NCI-H2081 (cell line): ENCODE results near the gene UGT1A5.

Experiments
- DNase-seq, 2 experiments: peaks; one replicate each; lab custom pipeline; 2025; lab: John Stamatoyannopoulos, UW

The UGT1A5 gene

GRCh38 chr2:233807966-233808935, 95.5 kb downstream of the UGT1A5 start:
- no peak for DNase-seq

GRCh38 chr2:233810385-233810784, 97.7 kb downstream of the UGT1A5 start:
- no peak for DNase-seq

GRCh38 chr2:233811087-233811486, 98.4 kb downstream of the UGT1A5 start:
- DNase-seq: no peak

- DNase-seq: no peak
Observed at GRCh38 chr2:233811732-233812131, 99.0 kb downstream of the UGT1A5 start.

DNA sequence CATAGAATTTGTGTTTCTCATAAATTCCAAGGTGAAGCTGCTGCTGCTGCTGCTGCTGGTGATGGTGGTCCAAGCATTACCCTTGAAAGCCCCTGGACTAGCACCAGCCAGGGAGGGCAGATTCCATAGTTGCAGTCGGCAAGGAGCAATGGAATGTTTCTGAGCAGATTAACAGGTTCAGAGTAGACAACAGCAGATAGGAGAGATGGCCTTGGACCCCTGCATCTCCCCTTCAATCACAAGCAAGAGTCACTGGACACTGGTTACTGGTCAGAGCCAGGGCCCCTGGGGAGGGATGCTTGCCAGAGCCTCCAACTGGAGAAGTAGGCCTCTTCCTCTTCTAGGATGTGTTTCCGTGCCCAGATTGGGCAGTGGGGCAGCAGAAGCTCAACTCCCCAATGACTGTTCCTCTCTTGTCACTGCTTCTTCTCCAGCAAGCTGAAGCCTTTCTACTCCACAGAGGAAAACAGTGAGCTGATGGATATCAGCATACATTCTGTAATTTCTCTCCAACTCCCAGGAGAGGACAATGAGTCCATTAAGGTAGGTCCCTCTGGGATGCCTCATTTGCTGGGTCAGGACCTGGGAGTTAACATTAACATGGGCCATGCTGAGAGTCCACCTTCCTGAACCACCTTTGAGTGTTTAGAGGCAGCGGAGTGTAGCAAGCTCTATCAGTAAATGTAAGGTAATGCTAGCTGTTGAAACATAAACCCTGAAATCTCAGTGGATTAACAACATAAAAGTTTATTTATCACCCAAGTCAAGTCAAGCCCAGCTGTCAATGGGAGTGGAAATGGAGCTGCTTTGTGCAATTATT, 100.7 kb downstream of the UGT1A5 start:
- no peak for DNase-seq

DNA sequence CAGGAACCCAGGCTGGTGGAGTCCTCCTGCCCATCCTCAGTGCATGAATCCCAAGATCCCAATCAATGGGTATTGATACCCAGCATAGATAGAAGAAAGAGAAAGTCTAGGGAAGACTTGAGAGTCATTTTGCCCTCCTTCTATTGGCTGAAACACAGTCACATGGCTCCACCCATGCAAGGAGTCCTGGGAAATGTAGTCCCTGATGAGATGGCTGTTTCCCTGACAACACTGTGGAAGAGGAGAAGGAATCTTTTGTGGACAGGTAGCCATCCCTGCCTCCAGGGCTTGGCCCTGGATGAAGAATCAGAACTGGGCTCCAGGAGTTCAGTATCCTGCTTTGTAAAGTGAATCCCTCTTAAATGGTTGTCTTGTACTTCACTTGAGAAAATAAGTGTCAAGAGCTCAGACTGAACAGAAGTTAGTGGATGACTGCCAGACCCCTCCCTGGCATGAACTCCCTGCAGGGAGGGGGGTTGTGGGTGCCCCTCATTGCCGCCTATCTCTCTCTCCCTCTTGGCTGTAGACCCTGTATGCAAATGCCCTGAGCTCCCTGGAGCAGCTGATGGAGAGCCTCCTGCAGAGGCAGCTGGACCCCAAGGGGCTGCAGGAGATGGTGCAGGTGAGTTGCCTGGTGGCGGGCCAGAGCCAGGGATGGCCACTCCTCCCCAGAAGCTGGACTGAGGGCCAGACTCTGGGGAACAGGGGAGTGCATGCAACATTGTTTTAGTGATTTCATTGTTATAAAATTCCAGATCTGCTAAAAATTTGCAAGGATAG, 101.5 kb downstream of the UGT1A5 start:
- DNase-seq: no peak

DNA sequence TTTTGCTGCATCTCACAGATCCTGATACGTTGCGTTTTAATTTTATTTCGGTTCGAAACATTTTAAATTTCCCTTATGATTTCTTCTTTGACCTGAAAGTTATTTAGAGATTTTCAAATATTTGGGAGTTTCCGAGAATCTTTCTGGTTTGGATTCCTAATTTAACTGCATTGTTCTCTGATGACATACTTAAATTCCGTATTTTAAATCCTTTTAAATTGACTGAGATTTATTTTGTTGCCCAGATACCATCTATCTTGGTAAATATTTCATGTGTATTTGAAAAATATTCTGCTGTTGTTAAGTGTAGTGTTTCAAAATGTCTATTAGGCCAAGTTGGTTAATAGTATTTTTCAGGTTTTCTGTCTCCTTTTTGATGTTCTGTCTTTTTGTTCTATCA, 103.2 kb downstream of the UGT1A5 start:
- no peak for DNase-seq

GRCh38 chr2:233816334-233816733, 103.6 kb downstream of the UGT1A5 start:
- peak in 1 of 2 experiments; percentile 28 for DNase-seq

GRCh38 chr2:233816771-233817170, 104.1 kb downstream of the UGT1A5 start:
- DNase-seq: no peak

DNA sequence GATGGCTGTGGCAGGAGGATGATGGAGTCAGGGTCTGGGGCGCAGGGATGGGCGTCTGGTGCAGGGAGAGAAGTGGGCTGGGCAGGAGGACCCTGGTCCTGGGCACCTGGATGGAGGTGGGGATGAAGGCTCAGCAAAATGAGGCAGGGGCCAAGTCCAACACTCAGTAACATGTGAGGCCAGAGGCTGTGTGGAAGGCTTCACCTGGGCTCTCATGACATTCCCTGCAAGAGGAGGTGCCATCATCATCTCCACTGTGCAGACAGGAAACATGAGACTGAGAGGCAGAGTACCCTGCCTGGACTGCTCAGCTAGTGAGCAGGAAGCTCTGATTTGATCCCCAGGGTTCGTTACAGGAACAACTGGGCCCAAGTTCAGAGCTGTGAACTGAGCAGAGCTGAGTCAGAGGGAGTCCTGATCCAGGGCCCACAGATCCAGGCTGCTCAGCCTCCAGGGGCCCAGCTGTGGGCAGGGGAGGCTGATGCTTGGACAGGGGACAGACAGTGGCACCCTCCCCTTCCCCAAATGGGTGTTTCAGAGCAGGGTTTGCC, 104.7 kb downstream of the UGT1A5 start:
- DNase-seq: no peak

- no peak for DNase-seq
Observed at GRCh38 chr2:233817995-233818638, 105.4 kb downstream of the UGT1A5 start.

DNA sequence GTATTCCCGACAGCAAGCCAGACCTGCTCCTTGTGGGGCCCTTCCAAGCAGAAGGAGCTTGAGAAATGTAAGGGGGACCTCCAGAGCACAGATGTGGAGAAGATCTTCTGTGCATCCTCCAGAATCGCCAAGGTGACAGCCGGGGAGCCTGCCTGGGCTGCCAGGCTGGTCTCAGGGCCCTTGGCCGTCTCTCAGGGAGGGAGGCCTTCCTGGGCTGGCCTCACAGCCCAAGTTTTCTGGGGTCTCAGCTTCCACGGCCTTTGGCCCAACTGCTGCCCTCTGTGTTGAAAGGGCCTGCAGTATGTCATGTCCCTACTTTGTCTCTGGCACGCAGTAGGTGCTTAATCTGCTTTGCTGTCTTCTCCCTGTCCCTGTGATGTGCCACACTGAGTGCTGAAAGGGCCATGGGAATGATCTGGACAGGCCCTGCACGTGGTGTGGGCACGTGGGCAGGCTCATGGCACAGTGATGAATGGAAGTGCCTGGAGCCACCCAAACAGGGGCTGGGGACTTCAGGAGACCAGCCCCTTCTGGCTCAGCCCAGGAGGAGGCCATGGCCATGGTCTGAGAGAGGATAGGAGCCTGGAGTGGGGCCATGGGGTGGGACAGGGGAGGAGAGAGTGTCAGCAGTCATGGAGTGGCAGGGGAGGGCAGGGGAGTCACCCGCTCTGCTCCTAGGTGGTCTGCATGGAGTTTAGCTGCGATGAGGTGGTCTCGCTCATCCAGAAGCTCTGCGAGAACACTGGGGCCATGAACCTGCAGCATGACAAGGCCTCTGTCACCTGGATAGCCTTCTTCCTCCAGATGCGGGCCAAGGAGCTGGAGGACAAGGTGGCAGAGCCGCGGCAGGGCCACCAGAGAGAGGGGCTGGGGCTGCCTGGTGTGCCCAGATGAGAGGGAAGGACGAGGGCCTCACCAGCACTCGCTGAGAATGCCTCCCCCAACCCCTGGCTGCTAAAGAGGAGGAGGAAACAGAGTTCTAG, 106.2 kb downstream of the UGT1A5 start:
- DNase-seq: no peak

DNA sequence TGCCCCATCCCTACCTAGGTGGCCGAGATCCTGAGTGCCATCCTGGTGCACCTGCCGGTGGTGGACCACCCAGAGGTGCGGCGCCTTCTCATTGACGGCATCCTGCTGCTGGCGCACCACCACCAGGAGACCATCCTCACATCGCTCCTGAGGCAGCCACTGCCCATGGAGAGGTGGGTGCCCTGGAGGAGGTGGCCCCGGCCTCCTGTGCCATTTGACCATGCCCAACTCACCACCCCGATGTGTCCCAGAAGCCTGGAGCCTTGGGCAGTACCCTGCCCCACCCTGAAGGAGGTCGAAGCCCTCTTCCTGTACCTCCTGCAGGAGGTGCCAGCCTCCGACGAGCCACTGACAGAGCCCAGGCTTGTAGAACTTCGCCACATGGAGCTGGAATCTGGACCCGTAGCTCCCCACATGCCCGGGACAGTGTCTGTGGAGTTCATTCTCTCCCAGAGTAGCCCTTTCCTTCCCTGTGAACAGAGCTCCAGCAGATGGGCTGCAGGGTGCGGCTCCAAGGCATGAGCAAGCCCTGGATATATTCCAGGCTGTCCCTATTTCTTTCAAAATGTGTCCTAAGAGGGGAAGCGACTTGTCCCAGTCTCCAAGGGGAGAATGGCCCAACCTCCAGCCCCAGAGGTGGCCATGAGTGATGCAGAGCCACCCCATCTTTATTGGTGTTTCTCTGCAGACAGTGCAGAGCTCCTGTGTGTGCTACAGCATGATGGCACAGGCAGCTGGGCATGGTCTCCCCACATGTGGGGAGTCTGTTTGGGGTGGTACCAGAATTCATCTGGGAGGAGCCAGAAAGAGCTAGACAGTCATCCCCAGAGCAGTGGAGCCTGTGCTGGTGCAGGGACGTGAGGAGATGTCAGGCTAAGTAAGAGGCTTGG, 107.4 kb downstream of the UGT1A5 start:
- DNase-seq: no peak

- DNase-seq: no peak
Observed at GRCh38 chr2:233820774-233821105, 108.0 kb downstream of the UGT1A5 start.

GRCh38 chr2:233821196-233821595, 108.5 kb downstream of the UGT1A5 start:
- no peak for DNase-seq

GRCh38 chr2:233821709-233822100, 109.0 kb downstream of the UGT1A5 start:
- DNase-seq: no peak

GRCh38 chr2:233822101-233822771, 109.5 kb downstream of the UGT1A5 start:
- DNase-seq: no peak
